Renal cortex interstitium (tissue), 11 donors: Measurements from ENCODE around the gene UCMA. TPM values are rescaled to one million over a fixed set of nuclear protein-coding genes. Genes with fewer than 3 reads are reported as not detected.
"Not testable (repeated sequence)": the region's sequence is repeated elsewhere in the genome, so short reads cannot be mapped to it uniquely, and the experiment has no call there.

ENCODE experiments used
- DNase-seq, 11 donors: peaks; one replicate each; pipeline ENCODE4 v3.0.0-alpha.2; 2013; ENCODE audit warnings: low read depth in 9 of 11, low spot score in 4 of 11; ENCODE audit errors: extremely low read depth in 1 of 11
- polyA plus RNA-seq, 3 donors: library from polyadenylated mRNA; unstranded; fragments of 120-200 nt; gene quantifications; one replicate each; pipeline ENCODE4 v1.2.1, GENCODE V29; 2013; ENCODE audit not compliant: insufficient read length in 3 of 3

The UCMA gene
- polyA plus RNA-seq, 3 donors = not detected

- DNase-seq = no peak
Measured at GRCh38 chr10:13238271-13239077, 4.3 kb upstream of the UCMA start.

GRCh38 chr10:13236638-13237037, 2.5 kb upstream of the UCMA start:
- no peak for DNase-seq

- not testable (repeated sequence) for DNase-seq
Measured at GRCh38 chr10:13234736-13235135, 562 bp upstream of the UCMA start.

- DNase-seq = no peak
Measured at GRCh38 chr10:13233358-13233757, 816 bp downstream of the UCMA start.

- DNase-seq = no peak
Measured at GRCh38 chr10:13231808-13232207, 2.4 kb downstream of the UCMA start.

- DNase-seq = no peak
Measured at GRCh38 chr10:13231190-13231589, 3.0 kb downstream of the UCMA start.

GRCh38 chr10:13227031-13227430, 7.1 kb downstream of the UCMA start:
- DNase-seq = no peak

- DNase-seq = no peak
Measured at GRCh38 chr10:13225601-13226000, 8.6 kb downstream of the UCMA start.

GRCh38 chr10:13224210-13224995, 9.8 kb downstream of the UCMA start:
- no peak for DNase-seq

- DNase-seq = no peak
Measured at GRCh38 chr10:13223241-13223640, 10.9 kb downstream of the UCMA start.

GRCh38 chr10:13222566-13222965, 11.6 kb downstream of the UCMA start:
- no peak for DNase-seq

- DNase-seq = no peak
Measured at GRCh38 chr10:13222151-13222550, 12.0 kb downstream of the UCMA start.

GRCh38 chr10:13221572-13221971, 12.6 kb downstream of the UCMA start:
- DNase-seq = no peak

- DNase-seq = peak in 1 of 11 donors; percentile 9
Measured at GRCh38 chr10:13219685-13220670, 14.2 kb downstream of the UCMA start.

GRCh38 chr10:13218878-13219277, 15.3 kb downstream of the UCMA start:
- DNase-seq = no peak

GRCh38 chr10:13213163-13213562, 21.0 kb downstream of the UCMA start:
- no peak for DNase-seq

GRCh38 chr10:13206546-13207443, 27.4 kb downstream of the UCMA start:
- DNase-seq = peak in 4 of 11 donors; percentile 11 to 22 (median 18)

GRCh38 chr10:13206091-13206490, 28.1 kb downstream of the UCMA start:
- no peak for DNase-seq
